AG08396 (cell line): ENCODE measurements around the gene SLC45A1.

Source experiments
- DNase-seq: peaks from one replicate; pipeline ENCODE4 v3.0.0; 2012; ENCODE audit warnings: low spot score, mixed read lengths

SLC45A1 gene

DNA sequence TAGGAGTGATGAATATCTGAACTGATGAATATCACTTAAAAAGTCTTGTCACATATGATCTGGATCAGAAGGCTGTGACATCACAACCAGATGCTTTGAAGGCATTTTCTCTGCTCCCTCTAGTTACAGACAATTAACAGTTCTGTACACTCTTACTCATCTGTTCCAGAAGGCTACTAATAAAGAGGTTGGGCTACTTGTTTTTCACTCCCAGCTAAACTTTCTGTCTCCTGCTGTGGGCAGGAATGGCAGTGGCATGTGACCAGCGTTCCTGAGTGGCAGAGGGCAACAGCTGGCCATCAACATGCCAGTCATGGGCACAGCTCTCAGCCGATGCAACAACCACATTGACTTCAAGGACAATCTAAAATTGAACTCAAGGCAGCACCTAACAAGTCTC is 66.7 kb downstream of the SLC45A1 start:
- no peak for DNase-seq

DNA sequence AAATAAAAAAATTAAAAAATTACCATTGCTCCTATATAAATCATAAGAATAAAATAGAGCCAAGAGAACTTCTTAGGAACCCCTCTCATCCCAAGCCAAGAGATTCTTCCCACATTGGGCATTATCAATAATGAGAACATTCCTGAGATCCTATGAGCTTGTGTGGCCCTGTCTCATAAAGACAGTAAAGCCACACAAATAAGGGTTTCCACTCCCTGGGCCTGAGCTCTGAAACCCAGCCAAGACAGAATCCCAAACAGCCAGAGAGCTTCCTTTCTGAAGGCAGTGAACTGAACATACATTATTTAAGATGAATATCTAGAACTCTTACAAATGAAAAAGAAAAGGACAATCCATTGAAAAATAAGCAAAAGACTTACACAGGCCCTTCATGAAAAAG is 68.3 kb downstream of the SLC45A1 start:
- no peak for DNase-seq

DNA sequence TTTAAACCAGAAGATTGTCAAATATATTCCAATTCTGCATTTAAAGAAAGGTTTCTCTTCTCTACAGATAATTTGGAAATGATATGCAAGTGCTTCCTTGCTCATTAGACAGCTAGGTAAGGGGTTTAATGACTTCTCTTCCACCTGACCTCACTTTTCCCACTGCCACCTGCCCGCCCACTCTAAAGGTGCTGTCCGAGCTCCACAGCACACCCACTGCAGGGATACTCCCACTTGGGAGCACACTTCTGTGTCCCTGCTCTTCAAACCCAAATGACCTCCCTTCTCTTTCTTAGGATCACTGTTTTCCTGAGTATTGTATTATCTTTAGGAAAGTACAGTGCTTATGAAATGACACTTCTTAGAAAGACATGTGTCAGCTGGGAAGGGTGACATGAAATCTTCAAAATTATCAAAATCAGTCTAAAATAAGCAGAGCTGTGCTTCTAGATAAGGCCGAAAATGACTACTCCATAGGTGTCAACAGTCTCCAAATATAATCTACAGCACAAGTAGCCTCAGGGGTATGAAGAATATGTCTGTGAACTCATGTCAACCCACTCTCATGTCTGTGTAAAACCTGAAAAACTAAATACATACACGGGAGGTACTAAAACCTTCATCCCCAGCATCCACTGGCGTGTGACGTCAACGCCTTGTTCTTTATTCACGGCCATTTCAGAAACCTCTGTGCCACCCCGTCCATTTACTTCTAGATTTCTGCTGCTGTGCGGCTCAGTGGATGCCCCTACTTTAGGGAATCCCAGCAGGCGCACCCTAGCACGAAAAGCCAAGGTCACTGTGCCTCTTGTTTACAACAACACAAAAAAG is 71.0 kb downstream of the SLC45A1 start:
- DNase-seq: no peak

DNA sequence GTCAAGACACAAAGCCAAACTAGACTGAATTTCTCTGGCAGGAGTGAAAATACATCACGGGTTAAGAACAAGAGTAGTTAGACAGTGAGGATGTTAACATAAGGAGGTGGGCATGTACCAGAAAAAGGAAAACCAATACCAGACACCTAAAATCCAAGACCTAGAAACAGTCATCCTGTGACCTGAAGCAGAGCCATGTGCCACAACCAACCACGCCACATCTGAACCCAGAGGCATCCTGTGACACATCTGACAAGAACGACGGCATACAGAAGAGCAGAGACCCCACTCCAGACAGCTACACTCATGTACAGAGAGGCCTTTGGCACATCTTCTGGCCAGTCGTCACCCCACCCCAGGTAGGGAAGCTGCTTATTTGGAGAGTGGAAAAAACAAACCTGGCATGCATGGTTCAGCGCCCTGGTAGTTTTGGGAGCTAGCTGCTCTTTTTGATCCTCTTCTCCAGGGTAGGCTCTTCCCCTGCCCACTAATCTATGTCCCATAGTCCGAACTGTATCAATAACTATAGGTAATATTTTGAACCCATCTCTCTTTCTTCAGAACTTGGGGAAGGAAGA is 72.1 kb downstream of the SLC45A1 start:
- no peak for DNase-seq

DNA sequence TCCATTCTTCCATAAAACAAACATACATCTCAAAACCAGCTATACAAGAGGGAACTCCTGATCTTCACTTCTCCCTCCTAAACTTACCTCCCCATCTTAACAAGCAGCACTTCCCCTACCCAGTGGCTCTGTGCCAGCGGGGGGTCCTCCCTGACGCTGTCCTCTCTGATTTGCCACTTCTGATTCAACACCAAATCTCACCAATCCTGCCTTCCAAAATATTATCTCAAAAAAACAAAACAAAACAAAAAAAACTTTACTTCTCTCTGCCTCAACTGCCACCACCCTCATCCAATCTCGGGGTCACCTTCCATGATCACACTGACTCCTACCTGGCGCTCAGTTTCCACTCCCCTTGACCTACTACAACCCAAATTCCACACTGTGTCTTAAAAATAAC is 72.8 kb downstream of the SLC45A1 start:
- DNase-seq: no peak

DNA sequence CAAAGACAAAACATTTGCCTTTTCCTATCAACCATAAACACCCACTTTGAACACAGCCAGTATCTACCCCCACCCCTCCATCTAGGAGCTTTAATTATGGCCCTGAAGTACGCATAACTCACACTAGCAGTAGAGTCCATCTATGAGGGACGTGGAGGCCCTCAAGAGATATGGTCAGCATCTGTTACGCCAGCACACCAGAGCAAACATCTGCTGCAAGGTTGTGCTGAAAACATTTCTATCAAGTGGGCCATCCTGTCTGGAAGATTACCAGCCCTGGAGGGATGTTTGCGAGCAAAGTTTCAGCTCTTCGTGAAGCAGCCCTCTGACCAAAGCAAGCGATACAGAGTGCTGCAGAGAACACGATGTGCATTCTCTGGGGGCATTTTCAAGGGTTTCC is 74.6 kb downstream of the SLC45A1 start:
- no peak for DNase-seq
